ENCODE measurements around the gene SNX15.
"Not testable (repeated sequence)": the region's sequence is repeated elsewhere in the genome, so short reads cannot be mapped to it uniquely, and the experiment has no call there.

The SNX15 gene

GRCh38 chr11:65014726-65015227, 12.5 kb upstream of the SNX15 start:
- DNase-seq (ENCODE audit: low spot score), result peak; percentile 49

DNA sequence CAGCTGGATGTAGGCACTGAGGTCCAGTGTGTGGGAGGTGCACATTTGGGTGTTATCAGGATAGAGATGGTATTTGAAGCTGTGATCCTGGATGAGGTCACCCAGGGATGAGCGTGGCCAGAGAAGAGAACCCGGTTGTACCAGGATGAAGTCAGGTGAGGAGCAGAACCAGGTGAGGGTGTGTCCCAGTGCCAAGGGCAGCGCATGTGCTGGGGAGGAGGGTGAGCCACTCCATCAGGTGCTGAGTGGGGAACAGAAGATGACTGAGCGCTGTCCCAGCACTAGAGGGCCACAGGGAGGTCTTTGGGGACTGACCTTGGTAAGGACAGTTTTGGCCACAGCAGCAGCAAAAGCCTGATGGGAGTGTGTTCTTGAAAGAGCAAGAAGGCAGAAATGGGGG, 10.5 kb upstream of the SNX15 start:
- DNase-seq (ENCODE audit: low spot score), result no peak

GRCh38 chr11:65017937-65018336, 9.3 kb upstream of the SNX15 start:
- DNase-seq (ENCODE audit: low spot score), result no peak

DNA sequence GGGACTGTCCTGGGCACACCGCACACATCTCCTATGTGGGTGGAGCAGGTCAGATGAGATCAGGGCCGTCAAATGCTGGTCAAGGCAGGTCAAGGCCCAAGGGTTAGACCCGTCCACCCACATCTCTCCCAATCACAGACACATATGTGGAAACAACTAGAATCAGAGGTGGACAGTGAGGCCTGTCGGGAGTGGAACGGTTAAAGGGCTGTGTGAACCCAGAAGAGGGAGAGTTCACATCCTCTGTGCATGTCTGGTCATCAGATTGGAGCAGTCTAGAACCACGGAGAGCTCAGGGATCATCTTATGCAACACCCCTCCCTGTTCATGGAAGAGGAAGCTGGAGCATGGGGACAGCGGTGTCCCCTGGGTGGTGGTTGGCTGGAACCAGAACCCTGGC, 7.4 kb upstream of the SNX15 start:
- DNase-seq (ENCODE audit: low spot score), result no peak

GRCh38 chr11:65021003-65021402, 6.2 kb upstream of the SNX15 start:
- DNase-seq (ENCODE audit: low spot score), result no peak

DNA sequence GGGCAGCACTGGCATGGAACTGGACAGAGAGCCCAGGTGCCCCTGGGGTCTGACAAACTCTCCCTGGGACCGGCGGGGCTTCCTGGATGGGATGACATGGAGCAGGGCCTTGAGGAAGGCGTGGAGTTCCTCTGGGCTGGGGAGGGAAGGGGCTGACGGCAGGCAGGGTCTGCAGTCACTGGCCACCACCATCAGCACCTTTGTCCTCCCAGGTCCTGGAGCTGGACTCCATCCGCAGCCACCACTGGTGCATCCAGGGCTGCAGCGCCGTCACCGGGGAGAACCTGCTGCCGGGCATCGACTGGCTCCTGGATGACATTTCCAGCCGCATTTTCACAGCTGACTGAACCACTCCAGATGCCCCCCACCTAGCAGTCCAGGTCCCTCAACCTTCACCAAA, 5.7 kb upstream of the SNX15 start:
- DNase-seq (ENCODE audit: low spot score), result no peak

DNA sequence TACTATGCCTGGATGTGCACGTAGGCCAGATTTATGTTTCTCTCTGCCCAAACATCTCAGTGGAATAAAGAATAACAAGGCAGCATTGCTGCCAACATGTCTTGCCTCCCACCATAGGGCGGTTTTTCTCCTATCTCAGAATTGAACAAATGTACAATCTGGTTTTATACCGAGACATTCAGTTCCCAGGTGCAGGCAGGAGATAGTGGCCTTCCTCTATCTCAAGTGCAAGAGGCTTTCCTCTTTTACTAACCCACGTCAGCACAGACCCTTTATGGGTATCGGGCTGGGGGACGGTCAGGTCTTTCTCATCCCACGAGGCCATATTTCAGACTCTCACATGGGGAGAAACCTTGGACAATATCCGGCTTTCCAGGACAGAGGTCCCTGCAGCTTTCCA, 3.7 kb upstream of the SNX15 start:
- DNase-seq (ENCODE audit: low spot score), result not testable (repeated sequence)

GRCh38 chr11:65026810-65027209, 429 bp upstream of the SNX15 start:
- no peak for DNase-seq (ENCODE audit: low spot score)

- DNase-seq (ENCODE audit: low spot score), result peak; percentile 58
These were observed 5.0 kb downstream of the SNX15 start for GRCh38 chr11:65032216-65032615.

- no peak for DNase-seq (ENCODE audit: low spot score)
These were observed 7.2 kb downstream of the SNX15 start for GRCh38 chr11:65034423-65034822.

DNA sequence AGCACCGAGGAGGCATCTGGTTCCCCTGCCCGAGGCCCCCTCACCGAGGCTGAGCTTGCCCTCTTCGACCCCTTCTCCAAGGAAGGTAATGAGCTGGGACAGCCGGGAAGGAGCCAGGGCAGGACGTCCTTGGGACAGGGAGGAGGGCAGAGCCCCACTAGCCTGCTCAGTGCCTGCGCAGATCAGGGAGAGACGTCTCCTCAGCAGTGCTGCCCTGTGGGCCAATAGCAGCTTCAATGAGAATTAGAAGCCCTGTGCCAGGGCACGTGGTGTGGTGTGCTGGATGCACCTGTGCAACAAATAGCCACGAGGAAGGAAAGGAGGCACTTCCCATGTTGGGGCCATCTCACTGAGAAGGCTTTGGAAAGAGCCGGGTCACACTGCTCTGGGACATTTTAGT, 8.3 kb downstream of the SNX15 start:
- no peak for DNase-seq (ENCODE audit: low spot score)

DNA sequence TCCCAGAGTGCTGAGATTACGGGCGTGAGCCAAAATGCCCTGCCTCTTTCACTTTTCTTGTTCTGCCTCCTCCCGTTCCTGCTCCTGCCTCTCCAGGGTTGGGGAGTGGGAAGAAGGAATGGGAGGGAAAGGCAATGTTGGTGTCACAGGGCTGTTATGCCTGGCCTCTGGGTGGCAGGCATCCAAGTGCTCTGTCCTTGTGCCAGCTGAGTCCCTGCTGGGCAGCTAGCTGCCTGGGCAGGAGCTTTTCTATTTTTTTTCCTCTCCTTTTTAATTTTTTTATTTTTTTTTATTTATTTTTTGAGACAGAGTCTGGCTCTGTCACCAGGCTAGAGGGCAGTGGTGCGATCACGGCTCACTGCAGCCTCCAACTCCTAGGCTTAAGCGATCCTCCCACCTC, 9.7 kb downstream of the SNX15 start:
- no peak for DNase-seq (ENCODE audit: low spot score)

DNA sequence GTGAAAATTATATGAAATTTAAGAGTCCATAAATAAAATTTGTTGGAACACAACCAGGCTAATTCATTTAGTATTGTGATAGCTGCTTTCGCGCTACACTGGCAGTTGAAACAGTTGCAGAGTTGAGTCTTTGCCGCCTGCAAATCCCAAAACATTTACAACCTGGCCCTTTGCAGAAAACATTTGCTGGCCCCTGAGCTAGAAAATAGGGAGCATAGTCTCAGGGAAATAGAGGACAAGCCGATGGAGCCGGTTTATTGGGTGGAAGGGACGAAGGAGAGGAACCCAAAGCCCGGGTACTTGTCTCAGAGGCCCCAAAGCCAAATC, 13.2 kb downstream of the SNX15 start:
- no peak for DNase-seq (ENCODE audit: low spot score)

GRCh38 chr11:65040847-65041622, 13.8 kb downstream of the SNX15 start, which contains the start of gene SAC3D1:
SAC3D1 (plus strand) TSS chr11:65041210; CDS start chr11:65041293, 83 bp downstream.
- peak; percentile 98 for DNase-seq (ENCODE audit: low spot score)

DNA sequence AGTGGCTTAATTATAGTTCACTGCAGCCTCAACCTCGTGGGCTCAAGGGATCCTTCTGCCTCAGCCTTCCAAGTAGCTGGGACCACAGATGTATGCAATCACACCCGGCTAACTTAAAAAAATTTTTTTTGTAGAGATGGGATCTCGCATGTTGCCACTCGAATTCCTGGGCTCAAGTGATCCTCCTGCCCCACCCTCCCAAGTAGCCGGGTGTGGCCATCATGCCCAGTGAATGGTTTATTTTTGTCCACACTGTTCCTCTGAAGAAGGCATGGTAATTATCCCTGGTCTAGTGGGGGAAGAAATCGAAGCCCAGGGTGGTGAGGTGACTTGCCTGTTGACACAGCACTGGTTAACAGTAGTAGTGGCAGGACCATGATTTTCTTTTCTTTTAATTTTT, 15.7 kb downstream of the SNX15 start:
- DNase-seq (ENCODE audit: low spot score), result no peak

GRCh38 chr11:65043881-65044501, 16.8 kb downstream of the SNX15 start:
- DNase-seq (ENCODE audit: low spot score), result no peak

DNA sequence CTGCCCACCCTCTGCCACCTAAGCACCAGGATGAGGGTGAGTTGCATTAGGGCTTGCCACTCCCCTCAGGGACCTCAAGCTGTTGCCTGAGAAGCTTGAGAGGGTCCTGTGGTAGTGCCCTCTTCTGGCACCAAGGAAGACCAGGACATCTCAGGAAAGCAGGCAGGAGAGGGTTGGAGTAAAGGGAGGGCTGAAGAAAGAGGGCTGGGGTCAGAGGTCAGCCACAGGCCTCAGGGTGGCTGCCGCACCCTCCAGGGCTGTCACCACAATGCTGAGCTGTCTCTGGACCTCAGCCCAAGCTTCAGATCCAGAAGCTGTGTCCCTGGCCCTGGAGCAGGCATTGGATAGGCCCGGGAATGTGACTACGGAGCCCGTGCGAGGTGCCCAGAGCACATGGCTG, 17.8 kb downstream of the SNX15 start:
- no peak for DNase-seq (ENCODE audit: low spot score)

GRCh38 chr11:65045728-65046127, 18.5 kb downstream of the SNX15 start:
- DNase-seq (ENCODE audit: low spot score), result no peak

- DNase-seq (ENCODE audit: low spot score), result no peak
These were observed 20.6 kb downstream of the SNX15 start for GRCh38 chr11:65047581-65048422.

DNA sequence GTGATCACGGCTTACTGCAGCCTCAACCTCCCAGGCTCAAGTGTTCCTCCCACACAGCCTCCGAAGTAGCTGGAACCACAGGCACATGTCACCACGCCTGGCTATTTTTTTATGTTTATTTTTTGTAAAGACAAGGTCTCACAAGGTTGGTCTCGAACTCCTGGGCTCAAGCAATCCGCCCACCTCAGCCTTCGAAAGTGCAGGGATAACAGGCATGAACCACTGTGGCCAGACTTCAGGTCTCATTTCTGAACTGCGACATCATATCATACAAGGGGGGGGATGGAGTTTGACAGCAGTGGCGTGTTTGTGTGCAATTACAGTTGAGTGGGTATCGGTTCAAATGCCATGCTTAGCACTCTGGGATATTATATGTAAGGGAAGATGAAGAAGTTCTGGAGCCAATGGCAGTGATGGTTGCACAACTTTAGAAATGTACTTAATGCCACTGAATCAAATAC, 24.2 kb downstream of the SNX15 start:
- no peak for DNase-seq (ENCODE audit: low spot score)

- DNase-seq (ENCODE audit: low spot score), result no peak
These were observed 26.7 kb downstream of the SNX15 start for GRCh38 chr11:65053827-65054508.

DNA sequence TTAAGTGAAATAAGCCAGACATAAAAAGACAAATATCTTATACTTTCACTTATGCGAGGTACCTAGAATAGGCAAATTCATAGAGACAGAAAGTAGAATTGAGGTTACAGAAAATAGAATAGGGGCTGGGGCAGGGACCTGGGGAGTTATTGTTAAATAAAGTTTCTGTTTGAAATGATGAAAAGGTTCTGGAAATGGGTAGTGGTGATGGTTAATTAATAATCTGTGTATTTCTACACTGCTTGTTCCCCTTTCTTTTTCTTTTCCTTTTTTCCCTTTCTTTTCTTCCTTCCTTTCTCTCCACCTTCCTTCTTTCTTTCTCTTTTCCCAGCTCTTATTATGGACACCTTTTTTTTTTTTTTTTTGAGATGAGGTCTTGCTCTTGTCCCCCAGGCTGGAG, 28.3 kb downstream of the SNX15 start:
- DNase-seq (ENCODE audit: low spot score), result no peak

All from SK-N-DZ (cell line).